Dedifferentiated amniotic fluid mesenchymal stem cell (primary cell): ENCODE data around the gene ICA1L.
A peak's percentile ranks its signal among the peaks of the same experiment; 100 is the strongest.
"Not testable (repeated sequence)": the region's sequence is repeated elsewhere in the genome, so short reads cannot be mapped to it uniquely, and the experiment has no call there.

ENCODE experiments used
- DNase-seq: peaks from one replicate; pipeline ENCODE4 v3.0.0-alpha.2; 2016; ENCODE audit errors: extremely low spot score

ICA1L gene

GRCh38 chr2:202847693-202848524 is 23.7 kb downstream of the ICA1L start:
- DNase-seq = no peak

GRCh38 chr2:202844656-202845055 is 26.9 kb downstream of the ICA1L start:
- DNase-seq = no peak

GRCh38 chr2:202842690-202843089 is 28.9 kb downstream of the ICA1L start:
- DNase-seq = no peak

- DNase-seq = no peak
These were observed 30.3 kb downstream of the ICA1L start for GRCh38 chr2:202841090-202841867.

GRCh38 chr2:202831242-202832220 is 40.0 kb downstream of the ICA1L start:
- DNase-seq = peak; percentile 54

GRCh38 chr2:202824901-202825300 is 46.7 kb downstream of the ICA1L start:
- peak; percentile 52 for DNase-seq

GRCh38 chr2:202822411-202822810 is 49.2 kb downstream of the ICA1L start:
- DNase-seq = no peak

GRCh38 chr2:202821206-202822160 is 50.1 kb downstream of the ICA1L start:
- no peak for DNase-seq

GRCh38 chr2:202818321-202818720 is 53.2 kb downstream of the ICA1L start:
- no peak for DNase-seq

GRCh38 chr2:202817771-202818170 is 53.8 kb downstream of the ICA1L start:
- DNase-seq = no peak

- peak; percentile 31 for DNase-seq
These were observed 55.8 kb downstream of the ICA1L start for GRCh38 chr2:202815548-202816360.

- no peak for DNase-seq
These were observed 57.3 kb downstream of the ICA1L start for GRCh38 chr2:202814226-202814625.

GRCh38 chr2:202813387-202813786 is 58.2 kb downstream of the ICA1L start:
- DNase-seq = no peak

GRCh38 chr2:202808754-202809153 is 62.8 kb downstream of the ICA1L start:
- no peak for DNase-seq

- peak; percentile 75 for DNase-seq
These were observed 64.0 kb downstream of the ICA1L start for GRCh38 chr2:202807431-202808138.

- not testable (repeated sequence) for DNase-seq
These were observed 65.7 kb downstream of the ICA1L start for GRCh38 chr2:202805911-202806310.

- DNase-seq = no peak
These were observed 73.6 kb downstream of the ICA1L start for GRCh38 chr2:202797944-202798343.

GRCh38 chr2:202790676-202791075 is 80.9 kb downstream of the ICA1L start:
- no peak for DNase-seq

GRCh38 chr2:202786842-202787241 is 84.7 kb downstream of the ICA1L start:
- no peak for DNase-seq
